HepG2 (cell line): ENCODE data around the gene ITCH. TPM values are rescaled to one million over a fixed set of nuclear protein-coding genes. Genes with fewer than 3 reads are reported as not detected.

Experiments used
- ATAC-seq: fragments of 200-7000 bp; cut with Tn5 transposase; 3 replicates; pipeline ENCODE4 v1.9.1; 2020; ENCODE audit warnings: mild to moderate bottlenecking, moderate library complexity
- BruUV-seq: library from RNA; stranded (reverse); fragments of 400-500 nt; replicated peaks from 2 replicates; lab custom pipeline; 2021; lab: Mats Ljungman, UMichigan
- CTCF ChIA-PET: fragments of 300-600 bp; formaldehyde crosslinking; extraction: SDS; loops from one replicate; lab custom pipeline; 2021; ENCODE audit warnings: low total read pairs, inconsistent platforms, low intra/inter-chr PET ratio; lab: Yijun Ruan, JAX
- POLR2A ChIA-PET: fragments of 350-600 bp; sonication (Branson Sonifier 250); formaldehyde crosslinking; loops from one replicate; lab custom pipeline; 2020; ENCODE audit warnings: antibody characterized with exemption, inconsistent platforms; lab: Yijun Ruan, JAX
- DNase-seq: peaks from one replicate; pipeline ENCODE4 v3.0.0-alpha.2; 2015; ENCODE audit warnings: low spot score
- FAIRE-seq: peaks from 3 replicates; lab custom pipeline; 2011; peaks lifted over from hg19 to GRCh38; lab: Jason Lieb, UNC
- H2AFZ ChIP-seq: one replicate; pipeline ENCODE4 v1.6.1; 2011; ENCODE audit warnings: low read length, inconsistent platforms
- H3K27ac ChIP-seq: fragments of 300-600 bp; 3 replicates; pipeline ENCODE4 v1.8.0; 2011; ENCODE audit warnings: mixed run types, mild to moderate bottlenecking, mixed read lengths, low read length, inconsistent platforms; ENCODE audit not compliant: insufficient read depth; ENCODE audit errors: extremely low read length
- H3K27me3 ChIP-seq, 2 experiments: fragments of 200-600 bp in 1 of 2; 2 replicates in 1 of 2; 3 replicates in 1 of 2; pipeline versions ENCODE4 v1.6.0 to v1.8.0; 2011; ENCODE audit warnings: low read length in 2 of 2, mild to moderate bottlenecking in 2 of 2, moderate library complexity in 2 of 2, inconsistent platforms in 1 of 2; ENCODE audit not compliant: insufficient read depth in 2 of 2, control insufficient read depth in 1 of 2
- H3K36me3 ChIP-seq, 2 experiments: fragments of 200-600 bp in 1 of 2; replicated peaks in 1 of 2; 2 replicates in 1 of 2; 3 replicates in 1 of 2; pipeline versions ENCODE4 v1.5.1 to v1.8.0; 2011; ENCODE audit warnings: low read length in 2 of 2, inconsistent platforms in 1 of 2; ENCODE audit not compliant: insufficient read depth in 2 of 2, control insufficient read depth in 1 of 2
- H3K4me1 ChIP-seq: 2 replicates; pipeline ENCODE4 v1.5.1; 2012; ENCODE audit warnings: low read length, inconsistent platforms; ENCODE audit not compliant: insufficient read depth
- H3K4me2 ChIP-seq: 2 replicates; pipeline ENCODE4 v1.6.0; 2011; ENCODE audit warnings: low read depth, low read length, inconsistent platforms
- H3K4me3 ChIP-seq, 3 experiments: fragments of 200-600 bp in 1 of 3; sonication (generic), shearing (Covaris generic) in 1 of 3; replicated peaks in 1 of 3; 2 replicates each; pipeline ENCODE4 v1.5.1; 2011 to 2016; ENCODE audit warnings: low read length in 3 of 3, inconsistent platforms in 2 of 3, low read depth in 2 of 3, mild to moderate bottlenecking in 2 of 3, control low read depth in 1 of 3, mixed read lengths in 1 of 3; ENCODE audit not compliant: insufficient read depth in 1 of 3
- H3K79me2 ChIP-seq: one replicate; pipeline ENCODE4 v1.6.1; 2011; ENCODE audit warnings: low read length, inconsistent platforms; ENCODE audit not compliant: insufficient read depth
- H3K9ac ChIP-seq: 2 replicates; pipeline ENCODE4 v1.6.0; 2011; ENCODE audit warnings: mild to moderate bottlenecking, low read depth, low read length, inconsistent platforms; ENCODE audit not compliant: insufficient read depth
- H3K9me3 ChIP-seq: 2 replicates; pipeline ENCODE4 v1.5.1; 2012; ENCODE audit warnings: mild to moderate bottlenecking, low read length
- H4K20me1 ChIP-seq: 2 replicates; pipeline ENCODE4 v1.6.0; 2011; ENCODE audit warnings: inconsistent platforms, mild to moderate bottlenecking, low read length, moderate library complexity; ENCODE audit not compliant: insufficient read depth
- ARNTL ChIP-seq: sonication (generic); formaldehyde crosslinking; IDR thresholded peaks from 2 replicates; pipeline ENCODE4 v1.4.0; 2020; ENCODE audit warnings: mild to moderate bottlenecking, missing genetic modification reagents
- BCLAF1 ChIP-seq: fragments of 450-650 bp; IDR thresholded peaks from 2 replicates; pipeline ENCODE4 v1.6.1; 2017; ENCODE audit warnings: mild to moderate bottlenecking
- BHLHE40 ChIP-seq: IDR thresholded peaks from 2 replicates; pipeline ENCODE4 v1.6.1; 2011; ENCODE audit warnings: low read length, improper control_type of control experiment
- DR1 ChIP-seq: sonication (generic); formaldehyde crosslinking; IDR thresholded peaks from 2 replicates; pipeline ENCODE4 v1.8.0; 2021; ENCODE audit warnings: mild to moderate bottlenecking, missing genetic modification reagents, inconsistent platforms
- HDAC1 ChIP-seq: sonication (generic); formaldehyde crosslinking; IDR thresholded peaks from 2 replicates; pipeline ENCODE4 v1.5.1; 2020; ENCODE audit warnings: mild to moderate bottlenecking, missing genetic modification reagents
- RBAK ChIP-seq: sonication (generic); formaldehyde crosslinking; IDR thresholded peaks from 2 replicates; pipeline ENCODE4 v1.5.1; 2020; ENCODE audit warnings: mild to moderate bottlenecking, missing genetic modification reagents
- SP4 ChIP-seq: sonication (generic); formaldehyde crosslinking; IDR thresholded peaks from 2 replicates; pipeline ENCODE4 v1.8.1; 2023; ENCODE audit warnings: mild to moderate bottlenecking, missing genetic modification reagents
- SRSF4 ChIP-seq: fragments of 200-400 bp; formaldehyde crosslinking; IDR thresholded peaks from one replicate; pipeline ENCODE4 v1.6.1; 2018; ENCODE audit warnings: mild to moderate bottlenecking, low read depth, low read length, moderate library complexity; ENCODE audit not compliant: poor library complexity, severe bottlenecking
- SRSF9 ChIP-seq: fragments of 200-400 bp; formaldehyde crosslinking; IDR thresholded peaks from 2 replicates; pipeline ENCODE4 v1.6.1; 2018; ENCODE audit warnings: borderline replicate concordance, mild to moderate bottlenecking, low read depth, low read length; ENCODE audit not compliant: insufficient read depth, poor library complexity, severe bottlenecking
- ZC3H4 ChIP-seq: sonication (generic); formaldehyde crosslinking; IDR thresholded peaks from 2 replicates; pipeline ENCODE4 v1.4.0; 2020; ENCODE audit warnings: missing genetic modification reagents, borderline replicate concordance
- ZNF460 ChIP-seq: sonication (generic); formaldehyde crosslinking; IDR thresholded peaks from 2 replicates; pipeline ENCODE4 v1.5.1; 2020; ENCODE audit warnings: missing genetic modification reagents, mild to moderate bottlenecking, borderline replicate concordance
- ZNF558 ChIP-seq: sonication (generic); formaldehyde crosslinking; IDR thresholded peaks from 2 replicates; pipeline ENCODE4 v1.9.0; 2022; ENCODE audit warnings: mild to moderate bottlenecking, missing genetic modification reagents, borderline replicate concordance
- ZNF747 ChIP-seq: sonication (generic); formaldehyde crosslinking; IDR thresholded peaks from 2 replicates; pipeline ENCODE4 v1.8.1; 2023; ENCODE audit warnings: missing genetic modification reagents, mild to moderate bottlenecking, borderline replicate concordance
- ZNF773 ChIP-seq: sonication (generic); formaldehyde crosslinking; IDR thresholded peaks from 2 replicates; pipeline ENCODE4 v1.4.0; 2020; ENCODE audit warnings: missing genetic modification reagents, borderline replicate concordance
- WGBS: methylation state at CpG from one replicate; pipeline ENCODE4 v1.1.6; 2017; ENCODE audit warnings: low lambda C conversion rate; 5-methylcytosine and 5-hydroxymethylcytosine counted together
- in situ Hi-C: cut with HindIII; loops from 2 replicates; pipeline ENCODE4 v1.10.0; 2017; ENCODE audit warnings: low pct_unique_long_range_greater_than_20kb; ENCODE audit not compliant: extremely low pct_ligation_motif_present
- intact Hi-C: fragments of 100-400 bp; cut with micrococcal nuclease; formaldehyde crosslinking; loops from one replicate; pipeline ENCODE4 v1.10.0; 2022; ENCODE audit not compliant: unreplicated experiment
- polyA plus RNA-seq, 8 experiments: library from polyadenylated mRNA; depleted of rRNA in 3 of 8; stranded (reverse) in 7 of 8; unstranded in 1 of 8; fragments of >200 nt; fragmentation: Illumina TruSeq in 4 of 8; extraction: Trizol in 4 of 8; gene quantifications; 2 replicates each; pipeline versions ENCODE4 v1.2.1 to v1.2.3, GENCODE V29; 2011 to 2016; ENCODE audit warnings: low read depth in 4 of 8, missing spikeins in 1 of 8, mixed read lengths in 1 of 8; ENCODE audit not compliant: insufficient read depth in 1 of 8
- total RNA-seq, 5 experiments: library from RNA; depleted of rRNA; stranded (reverse); fragments of >200 nt; fragmentation: Illumina TruSeq; extraction: Trizol; gene quantifications; 2 replicates each; pipeline ENCODE4 v1.2.3, GENCODE V29; 2016; ENCODE audit warnings: low read depth in 1 of 5
- TF ChIP-seq, protein P1 (sequence below): sonication (generic); formaldehyde crosslinking; conservative IDR thresholded peaks from 2 replicates; pipeline ENCODE4 v1.4.0; 2020; ENCODE audit warnings: missing genetic modification reagents
- TF ChIP-seq, protein P2 (sequence below), 2 experiments: fragments of 450-650 bp in 1 of 2; sonication (generic) in 1 of 2; formaldehyde crosslinking; IDR thresholded peaks; 2 replicates each; pipeline versions ENCODE4 v1.5.0 to v1.8.0; 2020 to 2022; ENCODE audit warnings: mild to moderate bottlenecking in 1 of 2, missing genetic modification reagents in 1 of 2
- TF ChIP-seq, protein P3 (sequence below): sonication (generic); formaldehyde crosslinking; IDR thresholded peaks from 2 replicates; pipeline ENCODE4 v1.5.0; 2020; ENCODE audit warnings: mild to moderate bottlenecking, missing genetic modification reagents

Gene ITCH
- total and polyA plus RNA-seq, 2 of the 13 experiments (the other 11 are each of a cell fraction or from before 2014, with no cell fraction given), result 20.5 to 112 TPM

- FAIRE-seq, result no peak
- no peak for TF ChIP-seq ZNF747 (CRISPR knock-in tag)
- TF ChIP-seq, protein P1, sequence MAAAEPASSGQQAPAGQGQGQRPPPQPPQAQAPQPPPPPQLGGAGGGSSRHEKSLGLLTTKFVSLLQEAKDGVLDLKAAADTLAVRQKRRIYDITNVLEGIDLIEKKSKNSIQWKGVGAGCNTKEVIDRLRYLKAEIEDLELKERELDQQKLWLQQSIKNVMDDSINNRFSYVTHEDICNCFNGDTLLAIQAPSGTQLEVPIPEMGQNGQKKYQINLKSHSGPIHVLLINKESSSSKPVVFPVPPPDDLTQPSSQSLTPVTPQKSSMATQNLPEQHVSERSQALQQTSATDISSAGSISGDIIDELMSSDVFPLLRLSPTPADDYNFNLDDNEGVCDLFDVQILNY, result no peak
- TF ChIP-seq DR1 (CRISPR knock-in tag), result no peak
- no peak for TF ChIP-seq ZC3H4 (CRISPR knock-in tag)
- TF ChIP-seq HDAC1 (CRISPR knock-in tag), result no peak
- no peak for TF ChIP-seq BCLAF1
- no peak for TF ChIP-seq SRSF4
- no peak for TF ChIP-seq ZNF558 (CRISPR knock-in tag)
- TF ChIP-seq SP4 (CRISPR knock-in tag), result no peak
- no peak for TF ChIP-seq ARNTL (CRISPR knock-in tag)
- TF ChIP-seq RBAK (CRISPR knock-in tag), result no peak
- no peak for TF ChIP-seq SRSF9
- TF ChIP-seq BHLHE40, result no peak
- TF ChIP-seq, protein P2, sequence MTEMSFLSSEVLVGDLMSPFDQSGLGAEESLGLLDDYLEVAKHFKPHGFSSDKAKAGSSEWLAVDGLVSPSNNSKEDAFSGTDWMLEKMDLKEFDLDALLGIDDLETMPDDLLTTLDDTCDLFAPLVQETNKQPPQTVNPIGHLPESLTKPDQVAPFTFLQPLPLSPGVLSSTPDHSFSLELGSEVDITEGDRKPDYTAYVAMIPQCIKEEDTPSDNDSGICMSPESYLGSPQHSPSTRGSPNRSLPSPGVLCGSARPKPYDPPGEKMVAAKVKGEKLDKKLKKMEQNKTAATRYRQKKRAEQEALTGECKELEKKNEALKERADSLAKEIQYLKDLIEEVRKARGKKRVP (CRISPR knock-in tag; IDR thresholded peaks at IDR 0.05), result no peak
- TF ChIP-seq, protein P3, sequence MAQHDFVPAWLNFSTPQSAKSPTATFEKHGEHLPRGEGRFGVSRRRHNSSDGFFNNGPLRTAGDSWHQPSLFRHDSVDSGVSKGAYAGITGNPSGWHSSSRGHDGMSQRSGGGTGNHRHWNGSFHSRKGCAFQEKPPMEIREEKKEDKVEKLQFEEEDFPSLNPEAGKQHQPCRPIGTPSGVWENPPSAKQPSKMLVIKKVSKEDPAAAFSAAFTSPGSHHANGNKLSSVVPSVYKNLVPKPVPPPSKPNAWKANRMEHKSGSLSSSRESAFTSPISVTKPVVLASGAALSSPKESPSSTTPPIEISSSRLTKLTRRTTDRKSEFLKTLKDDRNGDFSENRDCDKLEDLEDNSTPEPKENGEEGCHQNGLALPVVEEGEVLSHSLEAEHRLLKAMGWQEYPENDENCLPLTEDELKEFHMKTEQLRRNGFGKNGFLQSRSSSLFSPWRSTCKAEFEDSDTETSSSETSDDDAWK (CRISPR knock-in tag), result no peak
- TF ChIP-seq ZNF773 (CRISPR knock-in tag), result no peak
- no peak for TF ChIP-seq ZNF460 (CRISPR knock-in tag)
Measured at GRCh38 chr20:34495916-34496315, 132.8 kb downstream of the ITCH start.

More at GRCh38 chr20:34495916-34496315, 132.8 kb downstream of the ITCH start:
- Histone ChIP-seq H3K27ac (no peak overlapping the region), H4K20me1 (no peaks in the 10 kb centered on the region), H3K4me1 (peaks cover 13% of the 10 kb centered on the region), H3K79me2 (peaks cover 13% of the 10 kb centered on the region), H3K9me3 (peaks cover 13% of the 10 kb centered on the region; the same call in 1 of the 2 replicates), H3K9ac (no peak overlapping the region), H3K27me3 (no peaks in the 10 kb centered on the region), H3K4me2 (no peak overlapping the region), H3K36me3 (peaks cover 5 to 68% of the 10 kb centered on the region in 2 experiments), H3K4me3 (no peak overlapping the region), H2AFZ (no peak overlapping the region)
- BruUV-seq, result no TSS peak
- POLR2A ChIA-PET, result interaction anchor here (1.5 kb wide), 1 partner anchor 20 kb away, joined by 8 read pairs; the partner anchor contains the start of gene DYNLRB1
- ATAC-seq (no peak), DNase-seq (no peak)
- CTCF ChIA-PET, result no interaction called here
- intact Hi-C loops (no loop called here), in situ Hi-C loops (no loop called here)
- WGBS, result 100% methylated on average over 1 of the region's 1 CpG
